Measurements from ENCODE around the gene BTBD9.

The BTBD9 gene

DNA sequence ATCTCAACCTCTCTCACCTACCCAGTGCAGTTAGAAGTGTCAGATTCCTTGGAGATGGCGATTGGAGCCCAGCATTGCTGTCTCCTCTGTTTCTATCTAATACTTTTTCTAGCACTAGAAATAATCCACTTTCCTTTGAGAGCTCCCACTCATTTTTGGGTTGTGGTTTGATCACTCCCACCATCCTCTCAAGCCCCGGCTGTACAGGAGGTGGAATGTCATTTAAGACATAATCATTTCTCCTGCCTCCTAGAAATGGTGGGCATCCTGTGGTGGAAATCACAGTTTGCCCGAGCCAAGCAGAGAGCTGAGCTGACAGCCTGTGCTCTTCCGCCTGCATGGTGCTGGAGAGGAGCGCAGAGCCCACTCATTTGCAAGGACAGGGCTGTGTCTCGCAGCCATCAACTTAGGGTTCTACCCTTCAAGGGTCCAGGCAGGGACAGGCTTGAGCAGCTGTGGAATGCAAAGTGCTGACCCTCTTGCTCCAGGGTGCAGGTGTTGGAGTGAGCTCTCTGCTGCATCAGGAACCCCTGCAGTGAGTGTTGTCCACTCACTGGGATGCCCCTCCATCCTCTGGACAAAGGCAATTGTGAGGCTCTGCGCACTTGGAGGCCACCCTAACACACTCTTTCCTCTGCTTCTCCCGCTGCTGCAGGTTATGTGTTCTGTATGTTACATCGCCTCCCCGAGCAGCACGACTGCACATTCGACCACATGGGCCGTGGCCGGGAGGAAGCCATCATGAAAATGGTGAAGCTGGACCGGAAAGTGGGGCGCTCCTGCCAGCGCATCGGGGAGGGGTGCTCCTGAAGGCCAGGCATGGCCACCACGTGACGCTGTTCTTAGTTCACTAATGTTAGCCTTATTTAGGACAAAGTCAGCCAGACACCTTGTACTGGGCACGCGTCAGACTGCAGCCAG, 487.9 kb downstream of the BTBD9 start:
- ATAC-seq = no peak
- TF ChIP-seq ZFP30 (CRISPR knock-in tag; IDR thresholded peaks at IDR 0.05) = no peak
- TF ChIP-seq ESRRG (CRISPR knock-in tag; IDR thresholded peaks at IDR 0.05) = no peak
- TF ChIP-seq ZNF8 (CRISPR knock-in tag; IDR thresholded peaks at IDR 0.05) = no peak
- TF ChIP-seq ARNTL (CRISPR knock-in tag; IDR thresholded peaks at IDR 0.05; ENCODE audit: borderline replicate concordance, low read depth) = no peak
- no peak for TF ChIP-seq OSR1 (CRISPR knock-in tag; IDR thresholded peaks at IDR 0.05)
- no peak for TF ChIP-seq GLIS3 (CRISPR knock-in tag; IDR thresholded peaks at IDR 0.05)
- no peak for TF ChIP-seq PPARA (CRISPR knock-in tag; IDR thresholded peaks at IDR 0.05; ENCODE audit: borderline replicate concordance)

- no peak for ATAC-seq
- TF ChIP-seq, protein P1, sequence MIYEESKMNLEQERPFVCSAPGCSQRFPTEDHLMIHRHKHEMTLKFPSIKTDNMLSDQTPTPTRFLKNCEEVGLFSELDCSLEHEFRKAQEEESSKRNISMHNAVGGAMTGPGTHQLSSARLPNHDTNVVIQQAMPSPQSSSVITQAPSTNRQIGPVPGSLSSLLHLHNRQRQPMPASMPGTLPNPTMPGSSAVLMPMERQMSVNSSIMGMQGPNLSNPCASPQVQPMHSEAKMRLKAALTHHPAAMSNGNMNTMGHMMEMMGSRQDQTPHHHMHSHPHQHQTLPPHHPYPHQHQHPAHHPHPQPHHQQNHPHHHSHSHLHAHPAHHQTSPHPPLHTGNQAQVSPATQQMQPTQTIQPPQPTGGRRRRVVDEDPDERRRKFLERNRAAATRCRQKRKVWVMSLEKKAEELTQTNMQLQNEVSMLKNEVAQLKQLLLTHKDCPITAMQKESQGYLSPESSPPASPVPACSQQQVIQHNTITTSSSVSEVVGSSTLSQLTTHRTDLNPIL (CRISPR knock-in tag; IDR thresholded peaks at IDR 0.05; ENCODE audit: low read depth) = no peak
- TF ChIP-seq TCF4 (CRISPR knock-in tag; IDR thresholded peaks at IDR 0.05; ENCODE audit: borderline replicate concordance) = no peak
- TF ChIP-seq, protein P2, sequence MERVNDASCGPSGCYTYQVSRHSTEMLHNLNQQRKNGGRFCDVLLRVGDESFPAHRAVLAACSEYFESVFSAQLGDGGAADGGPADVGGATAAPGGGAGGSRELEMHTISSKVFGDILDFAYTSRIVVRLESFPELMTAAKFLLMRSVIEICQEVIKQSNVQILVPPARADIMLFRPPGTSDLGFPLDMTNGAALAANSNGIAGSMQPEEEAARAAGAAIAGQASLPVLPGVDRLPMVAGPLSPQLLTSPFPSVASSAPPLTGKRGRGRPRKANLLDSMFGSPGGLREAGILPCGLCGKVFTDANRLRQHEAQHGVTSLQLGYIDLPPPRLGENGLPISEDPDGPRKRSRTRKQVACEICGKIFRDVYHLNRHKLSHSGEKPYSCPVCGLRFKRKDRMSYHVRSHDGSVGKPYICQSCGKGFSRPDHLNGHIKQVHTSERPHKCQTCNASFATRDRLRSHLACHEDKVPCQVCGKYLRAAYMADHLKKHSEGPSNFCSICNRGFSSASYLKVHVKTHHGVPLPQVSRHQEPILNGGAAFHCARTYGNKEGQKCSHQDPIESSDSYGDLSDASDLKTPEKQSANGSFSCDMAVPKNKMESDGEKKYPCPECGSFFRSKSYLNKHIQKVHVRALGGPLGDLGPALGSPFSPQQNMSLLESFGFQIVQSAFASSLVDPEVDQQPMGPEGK (CRISPR knock-in tag; IDR thresholded peaks at IDR 0.05; ENCODE audit: borderline replicate concordance) = no peak
- no peak for TF ChIP-seq ZC3H10 (CRISPR knock-in tag; IDR thresholded peaks at IDR 0.05)
- TF ChIP-seq ZNF70 (CRISPR knock-in tag; IDR thresholded peaks at IDR 0.05) = no peak
- TF ChIP-seq ZFP30 (CRISPR knock-in tag; IDR thresholded peaks at IDR 0.05) = no peak
- no peak for TF ChIP-seq PPARA (CRISPR knock-in tag; IDR thresholded peaks at IDR 0.05; ENCODE audit: borderline replicate concordance)
- TF ChIP-seq, protein P3, sequence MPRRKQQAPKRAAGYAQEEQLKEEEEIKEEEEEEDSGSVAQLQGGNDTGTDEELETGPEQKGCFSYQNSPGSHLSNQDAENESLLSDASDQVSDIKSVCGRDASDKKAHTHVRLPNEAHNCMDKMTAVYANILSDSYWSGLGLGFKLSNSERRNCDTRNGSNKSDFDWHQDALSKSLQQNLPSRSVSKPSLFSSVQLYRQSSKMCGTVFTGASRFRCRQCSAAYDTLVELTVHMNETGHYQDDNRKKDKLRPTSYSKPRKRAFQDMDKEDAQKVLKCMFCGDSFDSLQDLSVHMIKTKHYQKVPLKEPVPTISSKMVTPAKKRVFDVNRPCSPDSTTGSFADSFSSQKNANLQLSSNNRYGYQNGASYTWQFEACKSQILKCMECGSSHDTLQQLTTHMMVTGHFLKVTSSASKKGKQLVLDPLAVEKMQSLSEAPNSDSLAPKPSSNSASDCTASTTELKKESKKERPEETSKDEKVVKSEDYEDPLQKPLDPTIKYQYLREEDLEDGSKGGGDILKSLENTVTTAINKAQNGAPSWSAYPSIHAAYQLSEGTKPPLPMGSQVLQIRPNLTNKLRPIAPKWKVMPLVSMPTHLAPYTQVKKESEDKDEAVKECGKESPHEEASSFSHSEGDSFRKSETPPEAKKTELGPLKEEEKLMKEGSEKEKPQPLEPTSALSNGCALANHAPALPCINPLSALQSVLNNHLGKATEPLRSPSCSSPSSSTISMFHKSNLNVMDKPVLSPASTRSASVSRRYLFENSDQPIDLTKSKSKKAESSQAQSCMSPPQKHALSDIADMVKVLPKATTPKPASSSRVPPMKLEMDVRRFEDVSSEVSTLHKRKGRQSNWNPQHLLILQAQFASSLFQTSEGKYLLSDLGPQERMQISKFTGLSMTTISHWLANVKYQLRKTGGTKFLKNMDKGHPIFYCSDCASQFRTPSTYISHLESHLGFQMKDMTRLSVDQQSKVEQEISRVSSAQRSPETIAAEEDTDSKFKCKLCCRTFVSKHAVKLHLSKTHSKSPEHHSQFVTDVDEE (CRISPR knock-in tag; IDR thresholded peaks at IDR 0.05) = no peak
- TF ChIP-seq BACH2 (CRISPR knock-in tag; IDR thresholded peaks at IDR 0.05; ENCODE audit: borderline replicate concordance) = no peak
- no peak for TF ChIP-seq RARB (CRISPR knock-in tag; IDR thresholded peaks at IDR 0.05)
- TF ChIP-seq ZNF8 (CRISPR knock-in tag; IDR thresholded peaks at IDR 0.05) = no peak
- no peak for TF ChIP-seq ZNF565 (CRISPR knock-in tag; conservative IDR thresholded peaks at IDR 0.05; ENCODE audit: low read depth)
- TF ChIP-seq ARNTL (CRISPR knock-in tag; IDR thresholded peaks at IDR 0.05; ENCODE audit: borderline replicate concordance, low read depth) = no peak
- no peak for TF ChIP-seq GLIS3 (CRISPR knock-in tag; IDR thresholded peaks at IDR 0.05)
- no peak for TF ChIP-seq TOX (CRISPR knock-in tag; IDR thresholded peaks at IDR 0.05; ENCODE audit: borderline replicate concordance)
- TF ChIP-seq, protein P4, sequence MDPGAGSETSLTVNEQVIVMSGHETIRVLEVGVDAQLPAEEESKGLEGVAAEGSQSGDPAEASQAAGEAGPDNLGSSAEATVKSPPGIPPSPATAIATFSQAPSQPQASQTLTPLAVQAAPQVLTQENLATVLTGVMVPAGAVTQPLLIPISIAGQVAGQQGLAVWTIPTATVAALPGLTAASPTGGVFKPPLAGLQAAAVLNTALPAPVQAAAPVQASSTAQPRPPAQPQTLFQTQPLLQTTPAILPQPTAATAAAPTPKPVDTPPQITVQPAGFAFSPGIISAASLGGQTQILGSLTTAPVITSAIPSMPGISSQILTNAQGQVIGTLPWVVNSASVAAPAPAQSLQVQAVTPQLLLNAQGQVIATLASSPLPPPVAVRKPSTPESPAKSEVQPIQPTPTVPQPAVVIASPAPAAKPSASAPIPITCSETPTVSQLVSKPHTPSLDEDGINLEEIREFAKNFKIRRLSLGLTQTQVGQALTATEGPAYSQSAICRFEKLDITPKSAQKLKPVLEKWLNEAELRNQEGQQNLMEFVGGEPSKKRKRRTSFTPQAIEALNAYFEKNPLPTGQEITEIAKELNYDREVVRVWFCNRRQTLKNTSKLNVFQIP (CRISPR knock-in tag; IDR thresholded peaks at IDR 0.05; ENCODE audit: borderline replicate concordance, low read depth) = no peak
These were observed 488.9 kb downstream of the BTBD9 start for GRCh38 chr6:38150681-38151296.

DNA sequence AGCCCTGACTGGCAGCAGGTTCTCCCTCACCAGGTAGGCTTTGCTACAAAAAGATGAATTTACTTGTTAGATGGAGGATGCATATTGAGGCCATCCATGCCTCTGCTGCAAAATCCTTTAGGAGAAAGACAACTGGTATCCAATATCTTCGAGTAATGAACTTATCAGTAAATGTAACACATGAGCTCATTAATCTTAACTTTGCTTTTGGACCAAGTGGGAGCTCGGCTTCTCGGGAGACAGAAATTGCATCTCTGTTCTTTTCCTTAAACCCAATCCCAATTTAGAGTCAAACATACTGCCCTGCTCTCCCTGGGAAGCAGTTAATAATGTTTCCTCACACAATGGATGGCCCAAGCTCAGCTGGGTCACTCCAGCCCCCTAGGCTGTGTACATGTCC, 489.7 kb downstream of the BTBD9 start:
- ATAC-seq = no peak

More for the DNA sequence above, 489.7 kb downstream of the BTBD9 start:
- no peak for TF ChIP-seq RARB (CRISPR knock-in tag; IDR thresholded peaks at IDR 0.05)
- TF ChIP-seq ZNF70 (CRISPR knock-in tag; IDR thresholded peaks at IDR 0.05) = no peak
- no peak for TF ChIP-seq ZNF8 (CRISPR knock-in tag; IDR thresholded peaks at IDR 0.05)
- no peak for TF ChIP-seq TCF4 (CRISPR knock-in tag; IDR thresholded peaks at IDR 0.05; ENCODE audit: borderline replicate concordance)
- TF ChIP-seq ZFP30 (CRISPR knock-in tag; IDR thresholded peaks at IDR 0.05) = no peak
- no peak for TF ChIP-seq CSDC2 (CRISPR knock-in tag; IDR thresholded peaks at IDR 0.05)
- TF ChIP-seq, protein P3 (CRISPR knock-in tag; IDR thresholded peaks at IDR 0.05) = no peak
- TF ChIP-seq, protein P2 (CRISPR knock-in tag; IDR thresholded peaks at IDR 0.05; ENCODE audit: borderline replicate concordance) = no peak
